ENCODE data around the gene LIPK.

DNA sequence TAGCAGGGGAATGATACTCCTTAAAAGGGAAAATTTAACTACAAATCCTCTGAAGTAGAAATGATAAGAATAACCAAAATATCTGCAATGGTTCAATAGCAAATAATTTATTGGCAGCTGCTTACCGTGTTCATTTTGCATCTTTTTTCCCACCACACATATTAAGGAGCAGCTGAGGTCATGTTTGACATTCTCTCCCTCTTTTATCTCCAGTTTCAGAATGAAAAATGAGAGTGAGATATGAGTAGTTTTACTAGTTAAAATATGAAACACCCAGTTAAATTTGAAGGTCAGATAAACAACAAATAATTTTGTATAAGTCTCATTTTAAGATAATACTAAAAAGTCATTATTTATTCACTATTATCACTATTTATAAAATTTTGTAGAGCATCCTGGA is 56.9 kb downstream of the LIPK start:
- TF ChIP-seq, protein P1, sequence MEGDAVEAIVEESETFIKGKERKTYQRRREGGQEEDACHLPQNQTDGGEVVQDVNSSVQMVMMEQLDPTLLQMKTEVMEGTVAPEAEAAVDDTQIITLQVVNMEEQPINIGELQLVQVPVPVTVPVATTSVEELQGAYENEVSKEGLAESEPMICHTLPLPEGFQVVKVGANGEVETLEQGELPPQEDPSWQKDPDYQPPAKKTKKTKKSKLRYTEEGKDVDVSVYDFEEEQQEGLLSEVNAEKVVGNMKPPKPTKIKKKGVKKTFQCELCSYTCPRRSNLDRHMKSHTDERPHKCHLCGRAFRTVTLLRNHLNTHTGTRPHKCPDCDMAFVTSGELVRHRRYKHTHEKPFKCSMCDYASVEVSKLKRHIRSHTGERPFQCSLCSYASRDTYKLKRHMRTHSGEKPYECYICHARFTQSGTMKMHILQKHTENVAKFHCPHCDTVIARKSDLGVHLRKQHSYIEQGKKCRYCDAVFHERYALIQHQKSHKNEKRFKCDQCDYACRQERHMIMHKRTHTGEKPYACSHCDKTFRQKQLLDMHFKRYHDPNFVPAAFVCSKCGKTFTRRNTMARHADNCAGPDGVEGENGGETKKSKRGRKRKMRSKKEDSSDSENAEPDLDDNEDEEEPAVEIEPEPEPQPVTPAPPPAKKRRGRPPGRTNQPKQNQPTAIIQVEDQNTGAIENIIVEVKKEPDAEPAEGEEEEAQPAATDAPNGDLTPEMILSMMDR (IDR thresholded peaks at IDR 0.05; ENCODE audit: low read depth, low read length): no peak
- TF ChIP-seq, protein P2, sequence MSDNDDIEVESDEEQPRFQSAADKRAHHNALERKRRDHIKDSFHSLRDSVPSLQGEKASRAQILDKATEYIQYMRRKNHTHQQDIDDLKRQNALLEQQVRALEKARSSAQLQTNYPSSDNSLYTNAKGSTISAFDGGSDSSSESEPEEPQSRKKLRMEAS (IDR thresholded peaks at IDR 0.05; ENCODE audit: low read depth, low read length): no peak
- TF ChIP-seq POLR2A (IDR thresholded peaks at IDR 0.05; ENCODE audit: extremely low read depth, insufficient read length) (no peak), MYC (IDR thresholded peaks at IDR 0.05; ENCODE audit: low read depth, low read length) (no peak)

All from NB4 (cell line).